HepG2 (cell line): Measurements from ENCODE around the gene OTX1. TPM values are rescaled to one million over a fixed set of nuclear protein-coding genes. Genes with fewer than 3 reads are reported as not detected.

Source experiments
- FOXK1 ChIP-seq: sonication (generic); formaldehyde crosslinking; IDR thresholded peaks from 2 replicates; pipeline ENCODE4 v1.4.0; 2020; ENCODE audit warnings: low read depth, missing genetic modification reagents, borderline replicate concordance
- IKZF1 ChIP-seq: fragments of 450-650 bp; IDR thresholded peaks from 2 replicates; pipeline ENCODE4 v1.7.1; 2016
- KDM6A ChIP-seq: IDR thresholded peaks from 2 replicates; pipeline ENCODE4 v1.6.1; 2016; ENCODE audit warnings: low read depth
- MIER2 ChIP-seq: IDR thresholded peaks from 2 replicates; pipeline ENCODE4 v1.6.1; 2016; ENCODE audit warnings: missing biosample characterization, missing genetic modification reagents
- ZNF230 ChIP-seq: sonication (generic); formaldehyde crosslinking; IDR thresholded peaks from 2 replicates; pipeline ENCODE4 v1.4.0; 2020; ENCODE audit warnings: mild to moderate bottlenecking, missing genetic modification reagents
- ZNF430 ChIP-seq: sonication (generic); formaldehyde crosslinking; IDR thresholded peaks from 2 replicates; pipeline ENCODE4 v1.9.0; 2021; ENCODE audit warnings: mild to moderate bottlenecking, missing genetic modification reagents
- ZNF557 ChIP-seq: sonication (generic); formaldehyde crosslinking; IDR thresholded peaks from 2 replicates; pipeline ENCODE4 v1.4.0; 2020; ENCODE audit warnings: missing genetic modification reagents
- ZNF749 ChIP-seq: sonication (generic); formaldehyde crosslinking; IDR thresholded peaks from 2 replicates; pipeline ENCODE4 v1.8.0; 2022; ENCODE audit warnings: mild to moderate bottlenecking, missing genetic modification reagents, moderate library complexity, borderline replicate concordance
- polyA plus RNA-seq, 8 experiments: library from polyadenylated mRNA; depleted of rRNA in 3 of 8; stranded (reverse) in 7 of 8; unstranded in 1 of 8; fragments of >200 nt; fragmentation: Illumina TruSeq in 4 of 8; extraction: Trizol in 4 of 8; gene quantifications; 2 replicates each; pipeline versions ENCODE4 v1.2.1 to v1.2.3, GENCODE V29; 2011 to 2016; ENCODE audit warnings: low read depth in 4 of 8, missing spikeins in 1 of 8, mixed read lengths in 1 of 8; ENCODE audit not compliant: insufficient read depth in 1 of 8
- total RNA-seq, 5 experiments: library from RNA; depleted of rRNA; stranded (reverse); fragments of >200 nt; fragmentation: Illumina TruSeq; extraction: Trizol; gene quantifications; 2 replicates each; pipeline ENCODE4 v1.2.3, GENCODE V29; 2016; ENCODE audit warnings: low read depth in 1 of 5
- TF ChIP-seq, protein P1 (sequence below), 2 experiments: IDR thresholded peaks; 2 replicates each; pipeline ENCODE4 v1.6.1; 2011 to 2012; ENCODE audit warnings: low read length in 2 of 2, borderline replicate concordance in 1 of 2, low read depth in 1 of 2, mild to moderate bottlenecking in 1 of 2, moderate library complexity in 1 of 2
- TF ChIP-seq, protein P2 (sequence below): sonication (generic); formaldehyde crosslinking; IDR thresholded peaks from 2 replicates; pipeline ENCODE4 v1.4.0; 2020; ENCODE audit warnings: mild to moderate bottlenecking, missing genetic modification reagents
- TF ChIP-seq, protein P3 (sequence below): sonication (generic); formaldehyde crosslinking; IDR thresholded peaks from 2 replicates; pipeline ENCODE4 v1.4.0; 2020; ENCODE audit warnings: mild to moderate bottlenecking, missing genetic modification reagents
- TF ChIP-seq, protein P4 (sequence below): sonication (generic); formaldehyde crosslinking; IDR thresholded peaks from 2 replicates; pipeline ENCODE4 v1.4.0; 2020; ENCODE audit warnings: missing genetic modification reagents, low read depth, mild to moderate bottlenecking, borderline replicate concordance

Gene OTX1
- total and polyA plus RNA-seq, 2 of the 13 experiments (the other 11 are each of a cell fraction or from before 2014, with no cell fraction given): 1.0 to 5.0 TPM

DNA sequence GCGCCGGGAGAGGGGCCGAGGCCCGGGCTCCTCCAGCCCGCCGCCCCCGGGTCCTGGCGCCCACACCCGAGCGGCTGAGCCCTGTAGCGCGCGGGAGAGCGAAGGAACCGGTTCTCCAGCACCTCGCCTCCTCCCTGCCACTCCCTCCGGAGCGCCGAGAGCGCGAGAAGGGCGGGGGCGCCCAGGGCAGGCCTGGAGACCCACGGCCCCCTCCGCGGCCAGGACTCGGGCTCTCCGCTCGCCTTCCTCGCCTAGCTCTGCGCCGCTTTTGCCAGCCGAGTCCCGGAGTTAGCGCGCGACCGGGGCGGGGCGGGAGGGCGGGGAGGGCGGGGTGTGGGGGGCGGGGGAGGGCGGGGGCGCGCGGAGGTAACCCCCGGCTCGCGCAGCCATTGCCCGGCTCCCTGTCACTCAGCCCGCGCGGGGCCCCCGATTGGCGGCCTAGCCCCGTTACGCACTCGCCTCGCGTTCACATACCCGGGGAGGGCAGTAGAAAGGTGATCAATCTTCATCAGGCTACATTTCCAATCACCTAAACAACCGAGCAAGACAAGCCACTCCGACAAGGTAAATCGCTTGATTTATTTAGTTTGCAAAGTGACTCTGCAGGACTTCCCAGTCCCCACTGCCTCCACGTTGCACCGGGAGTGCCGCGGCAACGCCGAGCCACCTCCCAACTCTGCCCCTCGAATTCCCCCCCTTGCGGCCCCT, at the start of gene OTX1 (continued):
- TF ChIP-seq ZNF557 (0 out of 2 replicates have a peak, but pooled peaks have one; percentile 9), MIER2 (CRISPR knock-in tag) (no peak), ZNF430 (peak; percentile 86), ZNF749 (CRISPR knock-in tag) (0 out of 2 replicates have a peak, but pooled peaks have one; percentile 70), IKZF1 (no peak), ZNF230 (CRISPR knock-in tag) (no peak), FOXK1 (CRISPR knock-in tag) (no peak), KDM6A (CRISPR knock-in tag) (peak; percentile 11; the same call in 1 of the 2 replicates)
- TF ChIP-seq, protein P1, sequence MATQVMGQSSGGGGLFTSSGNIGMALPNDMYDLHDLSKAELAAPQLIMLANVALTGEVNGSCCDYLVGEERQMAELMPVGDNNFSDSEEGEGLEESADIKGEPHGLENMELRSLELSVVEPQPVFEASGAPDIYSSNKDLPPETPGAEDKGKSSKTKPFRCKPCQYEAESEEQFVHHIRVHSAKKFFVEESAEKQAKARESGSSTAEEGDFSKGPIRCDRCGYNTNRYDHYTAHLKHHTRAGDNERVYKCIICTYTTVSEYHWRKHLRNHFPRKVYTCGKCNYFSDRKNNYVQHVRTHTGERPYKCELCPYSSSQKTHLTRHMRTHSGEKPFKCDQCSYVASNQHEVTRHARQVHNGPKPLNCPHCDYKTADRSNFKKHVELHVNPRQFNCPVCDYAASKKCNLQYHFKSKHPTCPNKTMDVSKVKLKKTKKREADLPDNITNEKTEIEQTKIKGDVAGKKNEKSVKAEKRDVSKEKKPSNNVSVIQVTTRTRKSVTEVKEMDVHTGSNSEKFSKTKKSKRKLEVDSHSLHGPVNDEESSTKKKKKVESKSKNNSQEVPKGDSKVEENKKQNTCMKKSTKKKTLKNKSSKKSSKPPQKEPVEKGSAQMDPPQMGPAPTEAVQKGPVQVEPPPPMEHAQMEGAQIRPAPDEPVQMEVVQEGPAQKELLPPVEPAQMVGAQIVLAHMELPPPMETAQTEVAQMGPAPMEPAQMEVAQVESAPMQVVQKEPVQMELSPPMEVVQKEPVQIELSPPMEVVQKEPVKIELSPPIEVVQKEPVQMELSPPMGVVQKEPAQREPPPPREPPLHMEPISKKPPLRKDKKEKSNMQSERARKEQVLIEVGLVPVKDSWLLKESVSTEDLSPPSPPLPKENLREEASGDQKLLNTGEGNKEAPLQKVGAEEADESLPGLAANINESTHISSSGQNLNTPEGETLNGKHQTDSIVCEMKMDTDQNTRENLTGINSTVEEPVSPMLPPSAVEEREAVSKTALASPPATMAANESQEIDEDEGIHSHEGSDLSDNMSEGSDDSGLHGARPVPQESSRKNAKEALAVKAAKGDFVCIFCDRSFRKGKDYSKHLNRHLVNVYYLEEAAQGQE (IDR thresholded peaks at IDR 0.05; ENCODE audit: borderline replicate concordance in 1 of 2, low read depth in 1 of 2, low read length in 2 of 2): 0 out of 4 replicates have a peak, but pooled peaks of 1 of the 2 experiments have one; percentile 29
- TF ChIP-seq, protein P2, sequence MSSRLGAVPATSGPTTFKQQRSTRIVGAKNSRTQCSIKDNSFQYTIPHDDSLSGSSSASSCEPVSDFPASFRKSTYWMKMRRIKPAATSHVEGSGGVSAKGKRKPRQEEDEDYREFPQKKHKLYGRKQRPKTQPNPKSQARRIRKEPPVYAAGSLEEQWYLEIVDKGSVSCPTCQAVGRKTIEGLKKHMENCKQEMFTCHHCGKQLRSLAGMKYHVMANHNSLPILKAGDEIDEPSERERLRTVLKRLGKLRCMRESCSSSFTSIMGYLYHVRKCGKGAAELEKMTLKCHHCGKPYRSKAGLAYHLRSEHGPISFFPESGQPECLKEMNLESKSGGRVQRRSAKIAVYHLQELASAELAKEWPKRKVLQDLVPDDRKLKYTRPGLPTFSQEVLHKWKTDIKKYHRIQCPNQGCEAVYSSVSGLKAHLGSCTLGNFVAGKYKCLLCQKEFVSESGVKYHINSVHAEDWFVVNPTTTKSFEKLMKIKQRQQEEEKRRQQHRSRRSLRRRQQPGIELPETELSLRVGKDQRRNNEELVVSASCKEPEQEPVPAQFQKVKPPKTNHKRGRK (CRISPR knock-in tag): no peak
- TF ChIP-seq, protein P3, sequence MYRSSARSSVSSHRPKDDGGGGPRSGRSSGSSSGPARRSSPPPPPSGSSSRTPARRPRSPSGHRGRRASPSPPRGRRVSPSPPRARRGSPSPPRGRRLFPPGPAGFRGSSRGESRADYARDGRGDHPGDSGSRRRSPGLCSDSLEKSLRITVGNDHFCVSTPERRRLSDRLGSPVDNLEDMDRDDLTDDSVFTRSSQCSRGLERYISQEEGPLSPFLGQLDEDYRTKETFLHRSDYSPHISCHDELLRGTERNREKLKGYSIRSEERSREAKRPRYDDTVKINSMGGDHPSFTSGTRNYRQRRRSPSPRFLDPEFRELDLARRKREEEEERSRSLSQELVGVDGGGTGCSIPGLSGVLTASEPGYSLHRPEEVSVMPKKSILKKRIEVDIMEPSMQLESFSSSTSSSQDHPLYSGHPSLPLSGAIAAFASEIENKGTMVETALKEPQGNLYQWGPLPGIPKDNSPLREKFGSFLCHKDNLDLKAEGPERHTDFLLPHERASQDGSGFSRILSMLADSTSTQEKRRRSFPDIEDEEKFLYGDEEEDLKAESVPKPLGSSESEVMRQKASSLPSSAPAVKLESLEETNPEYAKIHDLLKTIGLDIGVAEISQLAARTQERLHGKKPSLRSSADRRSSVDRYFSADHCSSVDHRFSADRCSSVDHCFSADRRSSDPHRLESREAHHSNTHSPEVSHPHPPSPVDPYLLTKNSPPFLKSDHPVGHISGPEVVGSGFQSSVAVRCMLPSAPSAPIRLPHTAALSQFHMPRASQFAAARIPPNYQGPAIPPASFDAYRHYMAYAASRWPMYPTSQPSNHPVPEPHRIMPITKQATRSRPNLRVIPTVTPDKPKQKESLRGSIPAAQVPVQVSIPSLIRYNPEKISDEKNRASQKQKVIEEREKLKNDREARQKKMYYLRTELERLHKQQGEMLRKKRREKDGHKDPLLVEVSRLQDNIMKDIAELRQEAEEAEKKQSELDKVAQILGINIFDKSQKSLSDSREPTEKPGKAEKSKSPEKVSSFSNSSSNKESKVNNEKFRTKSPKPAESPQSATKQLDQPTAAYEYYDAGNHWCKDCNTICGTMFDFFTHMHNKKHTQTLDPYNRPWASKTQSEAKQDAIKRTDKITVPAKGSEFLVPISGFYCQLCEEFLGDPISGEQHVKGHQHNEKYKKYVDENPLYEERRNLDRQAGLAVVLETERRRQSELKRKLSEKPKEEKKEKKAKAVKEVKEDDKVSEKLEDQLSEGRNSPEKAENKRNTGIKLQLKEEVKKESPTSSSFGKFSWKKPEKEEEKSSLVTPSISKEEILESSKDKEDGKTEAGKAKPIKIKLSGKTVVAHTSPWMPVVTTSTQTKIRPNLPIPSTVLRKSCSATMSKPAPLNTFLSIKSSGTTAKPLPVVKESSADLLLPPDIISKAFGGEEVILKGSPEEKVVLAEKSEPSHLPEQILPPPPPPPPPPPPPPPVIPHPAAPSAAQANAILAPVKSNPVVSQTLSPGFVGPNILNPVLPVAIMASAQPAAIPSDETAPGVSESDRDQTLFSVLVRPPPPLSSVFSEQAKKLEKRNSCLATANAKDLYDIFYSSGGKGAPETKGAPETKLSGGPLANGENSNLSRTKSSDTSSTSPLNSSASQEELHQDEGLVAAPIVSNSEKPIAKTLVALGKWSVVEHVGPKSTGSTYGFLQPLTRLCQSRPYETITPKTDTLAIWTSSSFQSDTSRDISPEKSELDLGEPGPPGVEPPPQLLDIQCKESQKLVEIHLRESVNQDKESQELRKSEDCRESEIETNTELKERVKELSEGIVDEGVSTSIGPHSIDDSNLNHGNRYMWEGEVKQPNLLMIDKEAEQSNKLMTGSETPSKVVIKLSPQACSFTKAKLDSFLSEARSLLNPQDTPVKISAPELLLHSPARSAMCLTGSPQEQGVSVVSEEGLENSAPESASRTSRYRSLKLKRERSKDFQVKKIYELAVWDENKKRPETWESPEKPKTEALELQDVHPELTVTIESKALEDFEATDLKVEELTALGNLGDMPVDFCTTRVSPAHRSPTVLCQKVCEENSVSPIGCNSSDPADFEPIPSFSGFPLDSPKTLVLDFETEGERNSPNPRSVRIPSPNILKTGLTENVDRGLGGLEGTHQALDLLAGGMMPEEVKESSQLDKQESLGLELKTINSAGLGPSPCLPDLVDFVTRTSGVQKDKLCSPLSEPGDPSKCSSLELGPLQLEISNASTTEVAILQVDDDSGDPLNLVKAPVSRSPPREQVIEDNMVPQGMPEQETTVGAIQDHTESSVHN (CRISPR knock-in tag): no peak; the same call in 1 of the 2 replicates
- TF ChIP-seq, protein P4, sequence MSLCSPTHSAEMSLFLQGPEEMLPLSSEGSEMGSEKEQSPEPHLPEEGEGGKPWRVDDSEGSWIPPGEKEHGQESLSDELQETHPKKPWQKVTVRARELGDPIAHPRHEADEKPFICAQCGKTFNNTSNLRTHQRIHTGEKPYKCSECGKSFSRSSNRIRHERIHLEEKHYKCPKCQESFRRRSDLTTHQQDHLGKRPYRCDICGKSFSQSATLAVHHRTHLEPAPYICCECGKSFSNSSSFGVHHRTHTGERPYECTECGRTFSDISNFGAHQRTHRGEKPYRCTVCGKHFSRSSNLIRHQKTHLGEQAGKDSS (CRISPR knock-in tag): peak; percentile 76; the same call in 1 of the 2 replicates
